ENCODE measurements around the gene AMER2.

The AMER2 gene

DNA sequence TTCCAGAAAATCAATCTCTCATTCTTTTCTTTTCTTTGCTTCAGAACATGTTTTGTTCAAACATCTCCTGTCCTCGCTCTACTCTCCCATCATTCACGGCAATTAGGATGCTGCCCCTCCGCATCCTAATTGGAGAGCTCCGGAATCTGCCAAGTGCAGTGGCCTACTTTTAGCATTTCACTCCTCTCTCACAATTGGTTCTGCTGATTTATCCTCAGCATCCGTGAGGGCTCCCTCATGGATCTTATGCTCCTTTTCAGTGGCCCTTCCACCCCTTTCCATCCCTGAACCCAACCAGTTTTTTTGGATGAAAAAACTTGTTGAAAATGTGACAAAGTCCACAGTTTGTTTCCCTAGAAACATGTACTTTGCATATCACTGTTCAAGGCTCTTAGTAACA is 22.4 kb downstream of the AMER2 start:
- DNase-seq, result no peak

DNA sequence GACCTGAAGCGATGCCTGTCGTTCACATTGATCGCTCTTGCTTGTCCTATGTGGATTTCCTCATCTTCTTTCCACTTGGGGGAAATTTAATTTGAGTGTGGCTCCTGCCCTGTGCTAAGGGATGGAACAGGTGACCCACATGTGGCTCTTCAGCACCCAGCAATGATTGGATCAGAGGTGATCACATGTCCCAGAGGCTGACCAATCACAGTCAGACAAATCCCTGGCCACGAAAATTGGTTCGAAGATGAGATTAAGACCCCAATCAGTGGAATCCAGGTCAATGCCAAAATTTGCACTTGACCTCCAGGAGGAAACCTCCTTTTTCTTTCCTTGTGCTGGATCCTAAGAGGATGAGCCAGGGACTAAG is 23.7 kb downstream of the AMER2 start:
- no peak for DNase-seq

DNA sequence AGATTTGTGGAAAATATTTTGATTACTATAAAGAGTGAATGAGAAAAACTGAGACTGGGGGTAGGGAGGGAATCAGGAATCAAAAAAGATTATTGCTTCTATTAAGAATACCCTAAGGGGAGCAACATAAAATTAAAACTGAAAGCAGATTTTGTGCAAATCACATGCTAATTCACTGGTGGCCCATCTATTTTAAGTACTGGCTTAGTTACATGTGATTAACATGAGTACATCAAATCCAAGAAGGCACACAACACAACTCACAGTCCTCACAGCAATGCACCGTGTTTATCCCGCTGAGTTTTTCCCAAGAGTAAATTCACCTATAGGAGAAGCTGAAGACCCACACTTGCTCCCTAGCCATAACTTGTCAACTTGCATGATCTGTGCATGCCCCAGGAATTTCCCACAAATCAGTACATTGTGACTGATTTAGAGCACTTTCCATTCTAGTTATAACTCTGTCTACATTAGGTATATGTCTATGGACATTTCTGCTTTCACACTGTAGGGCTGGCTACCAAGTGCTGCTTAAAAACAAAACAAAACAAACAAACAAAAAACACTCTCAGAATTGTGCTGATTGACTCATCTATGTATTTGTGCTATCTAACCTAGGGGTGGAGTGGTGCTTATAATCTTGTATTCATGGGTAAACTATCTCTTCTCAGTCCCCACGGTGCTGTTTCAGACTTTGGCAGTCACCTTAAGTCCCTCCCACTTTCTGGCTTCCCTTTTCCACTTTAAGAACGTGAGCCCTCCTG is 24.3 kb downstream of the AMER2 start:
- DNase-seq, result no peak

DNA sequence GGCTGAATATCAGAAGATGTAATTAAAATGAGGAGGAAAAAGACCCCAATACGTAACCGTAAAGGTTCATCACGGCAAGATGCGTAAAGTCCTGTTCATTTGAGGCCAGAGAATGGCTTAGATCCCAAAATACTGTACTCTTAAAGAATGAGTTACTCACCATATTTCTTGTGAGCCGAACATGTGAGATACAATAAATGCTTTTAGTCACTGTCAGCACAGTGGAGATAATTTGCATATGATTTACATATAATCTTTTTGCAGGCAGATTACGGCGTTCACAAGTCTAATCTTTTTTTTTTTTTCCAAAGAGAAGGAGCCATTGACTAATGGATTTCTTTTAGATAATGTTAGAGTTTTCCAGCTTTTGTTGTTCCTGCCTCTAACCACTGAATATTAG is 28.4 kb downstream of the AMER2 start:
- DNase-seq, result no peak

DNA sequence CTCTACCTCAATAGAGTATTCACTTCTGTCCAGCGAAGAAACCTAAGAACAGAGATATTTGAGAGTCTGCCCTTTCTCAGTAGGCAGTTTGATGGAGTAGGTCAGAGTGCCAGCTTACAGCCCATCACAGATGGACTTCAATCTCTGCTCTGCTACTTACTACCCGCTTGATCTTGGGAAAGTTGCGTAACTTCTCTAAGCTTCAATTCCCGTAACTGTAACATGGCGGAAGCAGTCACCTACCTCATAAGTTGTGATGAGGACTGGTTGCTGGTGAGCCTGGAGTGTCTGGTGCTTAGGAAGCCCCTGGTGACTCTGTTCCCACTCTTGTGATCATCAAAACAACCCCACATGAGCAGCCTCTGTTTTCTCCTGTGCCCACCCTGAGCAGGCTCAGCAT is 31.0 kb downstream of the AMER2 start:
- DNase-seq, result no peak

DNA sequence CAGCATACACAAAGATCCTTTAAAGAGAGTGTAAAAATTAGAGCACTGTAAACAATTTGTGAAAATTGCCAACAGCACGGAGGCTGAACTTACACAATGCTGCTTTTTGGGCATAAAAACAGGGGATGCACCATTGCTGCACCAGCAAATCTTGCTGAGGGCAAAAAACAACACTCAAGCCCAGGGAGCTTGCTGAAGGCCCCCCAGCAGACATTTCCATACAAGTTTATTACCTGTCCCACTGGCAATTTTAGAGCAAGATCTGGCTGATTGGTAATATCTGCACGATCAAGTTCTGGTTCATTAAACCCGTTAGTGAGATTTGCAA is 34.3 kb downstream of the AMER2 start:
- no peak for DNase-seq

DNA sequence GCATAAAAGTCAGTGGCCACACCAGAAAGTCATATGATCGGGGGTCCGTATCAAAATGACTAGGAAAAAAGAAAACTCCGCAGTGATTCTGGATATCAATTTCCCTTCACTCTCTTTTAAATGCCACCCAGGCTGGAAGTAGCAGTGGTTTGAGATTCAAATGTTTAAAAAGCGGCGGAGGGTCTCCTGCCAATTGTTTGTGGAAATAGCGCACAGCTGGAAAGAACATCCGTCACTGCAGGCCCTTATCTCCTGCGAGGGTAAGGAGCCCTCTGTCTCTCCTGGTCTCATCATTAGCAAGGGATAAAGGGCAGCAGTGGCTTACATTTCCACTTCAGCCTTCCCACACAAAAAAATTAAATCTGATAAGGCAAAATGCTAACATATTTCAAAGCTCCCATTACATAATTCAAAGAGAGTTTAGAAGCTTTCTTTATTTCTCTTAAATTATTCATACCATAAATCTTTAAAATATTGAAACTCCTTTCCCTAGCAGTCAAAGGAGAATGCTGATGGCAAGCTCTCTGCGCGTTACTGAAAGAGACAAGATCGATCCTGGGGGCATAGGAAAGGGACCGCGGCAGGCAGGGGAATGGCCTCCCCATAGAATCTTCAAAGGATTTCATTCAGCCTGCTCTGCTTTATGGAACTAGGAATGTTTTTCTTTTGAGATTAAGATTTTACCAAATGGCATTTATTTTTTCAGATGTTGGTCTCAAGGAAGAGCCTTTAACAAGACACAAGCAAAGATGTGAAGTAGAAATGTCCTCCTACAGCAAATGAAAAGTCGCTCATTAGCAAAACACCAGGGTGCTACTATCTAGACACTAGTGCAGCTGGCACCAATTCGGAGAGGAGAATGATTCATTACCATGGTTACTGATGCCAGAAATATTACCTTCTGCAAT is 35.0 kb downstream of the AMER2 start:
- DNase-seq, result no peak

DNA sequence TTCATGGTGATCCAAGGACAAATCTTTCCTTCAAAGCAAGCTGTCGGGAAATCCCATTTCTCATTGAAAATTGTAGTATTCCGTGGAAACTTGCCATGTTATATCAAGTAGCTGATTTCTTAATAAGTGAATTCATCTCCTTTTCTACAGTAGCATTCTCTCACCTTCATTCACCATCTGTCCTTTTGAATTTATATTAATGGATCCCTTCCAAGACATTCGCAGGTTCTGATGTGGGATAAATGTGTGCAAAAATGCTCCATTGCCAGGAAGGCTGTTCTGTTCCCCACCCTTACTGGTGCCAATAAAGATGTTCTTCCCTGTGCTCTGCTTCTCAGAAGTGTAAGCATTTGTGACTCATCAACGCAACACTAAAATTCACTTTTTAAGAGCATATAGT is 36.2 kb downstream of the AMER2 start:
- DNase-seq, result no peak

DNA sequence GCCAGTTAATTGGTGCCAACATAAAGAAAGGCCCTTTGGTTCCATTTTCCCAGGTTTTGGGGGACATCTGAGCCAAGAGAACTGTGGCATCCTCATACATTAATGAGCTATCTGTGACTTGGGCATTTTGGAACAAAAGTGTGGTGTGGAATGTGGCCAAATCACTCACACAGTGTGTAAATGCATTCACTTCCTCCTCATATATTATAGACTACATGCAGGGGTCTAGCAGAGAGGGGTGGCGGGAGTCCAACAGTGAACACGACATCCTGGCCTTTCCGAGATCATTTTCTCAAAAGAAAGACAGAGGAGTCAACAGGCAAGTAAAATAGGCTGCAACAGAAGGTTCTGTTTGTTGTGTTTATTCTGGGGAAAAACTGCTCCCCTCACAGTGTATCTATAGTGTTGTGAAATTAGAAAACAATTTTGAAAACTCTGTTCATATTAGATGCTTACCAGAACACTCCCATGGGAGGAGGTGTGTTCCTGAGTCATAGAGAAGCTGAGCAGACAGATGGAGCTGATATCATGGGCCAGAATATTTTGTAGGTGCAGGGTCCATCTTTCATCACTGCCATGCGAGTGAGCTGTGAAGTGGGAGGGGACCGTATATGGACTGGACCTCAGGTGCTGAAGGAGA is 39.2 kb downstream of the AMER2 start:
- DNase-seq, result no peak

DNA sequence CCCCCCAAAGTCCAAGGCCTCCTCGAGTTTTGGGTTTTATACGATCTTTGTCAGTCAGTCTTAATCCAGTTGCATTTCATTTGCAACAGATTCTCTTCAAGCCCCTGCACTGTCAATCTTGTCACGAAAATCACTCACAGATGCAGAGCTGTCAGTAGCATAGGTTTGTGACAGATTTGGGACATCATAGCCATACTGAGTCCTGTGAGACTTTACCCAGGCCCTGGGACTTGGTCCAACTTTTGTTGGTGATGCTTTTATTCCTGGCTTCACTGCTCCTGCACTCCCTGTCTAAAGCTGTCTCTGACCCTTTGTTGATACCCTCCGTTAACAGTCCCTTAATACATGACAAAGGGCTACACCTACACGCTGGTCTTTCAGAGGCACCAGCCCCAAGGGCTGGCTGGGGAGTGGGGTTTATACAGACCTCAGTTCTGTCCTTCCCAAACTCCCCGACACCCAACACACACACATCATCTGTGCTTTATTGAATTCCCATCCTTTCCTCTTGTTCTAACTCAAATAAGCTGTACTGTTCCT is 40.1 kb downstream of the AMER2 start:
- no peak for DNase-seq

DNA sequence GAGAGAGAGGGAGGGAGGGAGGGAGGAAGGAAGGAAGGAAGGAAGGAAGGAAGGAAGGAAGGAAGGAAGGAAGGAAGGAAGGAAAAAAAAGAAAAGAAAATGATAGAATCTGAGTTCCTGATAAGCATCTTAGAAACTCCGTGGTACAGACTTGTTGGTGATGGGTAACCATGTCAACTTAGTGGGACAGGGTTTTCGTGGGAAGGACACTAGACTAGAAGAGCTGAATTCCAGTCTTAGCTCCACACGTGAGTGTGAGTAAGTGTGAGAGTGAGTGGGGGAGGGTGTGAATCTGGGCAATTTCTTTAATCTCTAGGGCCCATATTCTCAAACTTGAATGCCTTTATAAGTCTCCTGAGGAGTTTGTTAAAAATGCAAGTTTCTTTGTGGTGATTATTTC is 41.1 kb downstream of the AMER2 start:
- DNase-seq, result no peak

DNA sequence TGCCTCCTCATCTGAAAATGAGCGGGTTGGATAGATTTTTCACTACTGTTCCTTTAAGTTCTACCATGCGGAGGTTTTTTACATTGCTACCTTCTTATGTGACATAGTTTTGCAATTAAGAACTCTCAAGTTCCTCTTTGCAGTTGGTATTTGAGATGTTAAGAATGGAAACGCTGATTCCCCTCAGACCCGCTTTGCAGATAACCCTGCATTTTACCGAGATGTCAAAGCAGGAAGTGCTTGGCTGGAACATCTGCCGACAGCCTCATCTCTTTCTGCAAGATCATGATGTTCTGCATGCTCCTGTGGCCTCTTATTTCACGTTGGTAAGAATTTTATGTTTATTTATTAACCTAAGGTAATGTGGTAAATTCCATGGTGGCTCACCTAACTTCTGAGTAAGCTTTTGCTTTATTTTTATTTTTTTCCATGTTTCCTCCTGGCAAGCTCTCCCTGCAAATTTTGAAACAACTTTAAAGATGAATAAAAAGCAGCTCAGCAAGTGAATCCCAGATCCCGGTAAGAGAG is 53.6 kb downstream of the AMER2 start:
- no peak for DNase-seq

DNA sequence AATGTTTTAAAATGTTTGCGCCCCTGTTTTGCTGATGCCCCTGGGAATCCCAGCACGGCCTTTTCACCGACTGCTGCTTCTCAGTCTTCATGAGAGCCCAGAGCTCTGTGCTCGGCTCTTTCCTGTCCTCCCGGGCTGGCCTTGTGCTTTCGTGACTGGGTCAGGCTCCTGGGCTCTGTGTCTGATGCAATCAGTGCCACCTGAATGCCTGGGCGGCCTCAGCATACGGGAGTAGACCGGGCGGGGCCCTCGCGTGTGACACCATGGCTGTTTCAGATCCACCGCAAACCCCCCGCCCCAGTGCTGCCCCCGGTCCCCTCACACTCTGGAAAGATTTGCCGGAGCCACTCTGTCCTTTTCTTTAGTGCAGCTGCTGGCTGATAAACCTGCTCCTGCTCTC is 54.8 kb downstream of the AMER2 start:
- DNase-seq, result no peak

DNA sequence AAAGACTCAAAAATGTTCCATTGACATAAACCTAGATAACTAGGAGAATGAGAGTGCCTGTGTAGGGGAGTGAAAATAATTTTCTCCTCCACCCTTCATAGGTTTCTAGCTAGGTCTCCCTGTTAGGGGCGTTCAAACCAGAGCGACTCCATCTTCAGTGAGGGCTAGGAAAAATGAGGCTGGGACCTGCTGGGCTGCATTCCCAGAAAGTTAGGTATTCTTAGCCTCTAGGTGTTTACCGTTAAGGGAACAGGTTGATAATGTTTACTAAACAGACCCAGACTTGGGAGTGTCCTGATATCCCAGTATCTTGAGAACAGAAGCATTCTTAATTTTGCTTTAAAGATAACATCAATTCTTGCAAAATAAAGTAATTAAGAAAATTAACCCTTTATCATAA is 56.0 kb downstream of the AMER2 start:
- DNase-seq, result no peak

DNA sequence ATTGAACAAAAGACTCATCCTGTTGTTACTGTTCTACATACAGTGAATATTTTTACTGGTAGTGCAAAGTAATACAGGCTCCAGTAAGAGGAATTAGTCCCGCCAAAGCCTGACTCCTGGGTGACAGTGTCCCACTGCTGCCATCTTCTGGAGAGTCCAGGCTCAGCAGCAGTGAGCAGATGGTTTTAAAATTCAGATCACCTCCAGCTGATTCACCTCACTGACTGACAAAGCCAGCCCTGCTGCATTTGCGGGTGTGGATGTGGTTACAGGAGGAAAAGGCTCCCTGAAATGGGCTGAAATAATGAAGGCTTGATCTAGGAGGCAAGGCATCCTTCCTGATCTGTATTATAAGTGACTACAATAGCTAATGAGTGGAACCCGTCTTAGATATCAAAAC is 57.9 kb downstream of the AMER2 start:
- peak; percentile 49 for DNase-seq

DNA sequence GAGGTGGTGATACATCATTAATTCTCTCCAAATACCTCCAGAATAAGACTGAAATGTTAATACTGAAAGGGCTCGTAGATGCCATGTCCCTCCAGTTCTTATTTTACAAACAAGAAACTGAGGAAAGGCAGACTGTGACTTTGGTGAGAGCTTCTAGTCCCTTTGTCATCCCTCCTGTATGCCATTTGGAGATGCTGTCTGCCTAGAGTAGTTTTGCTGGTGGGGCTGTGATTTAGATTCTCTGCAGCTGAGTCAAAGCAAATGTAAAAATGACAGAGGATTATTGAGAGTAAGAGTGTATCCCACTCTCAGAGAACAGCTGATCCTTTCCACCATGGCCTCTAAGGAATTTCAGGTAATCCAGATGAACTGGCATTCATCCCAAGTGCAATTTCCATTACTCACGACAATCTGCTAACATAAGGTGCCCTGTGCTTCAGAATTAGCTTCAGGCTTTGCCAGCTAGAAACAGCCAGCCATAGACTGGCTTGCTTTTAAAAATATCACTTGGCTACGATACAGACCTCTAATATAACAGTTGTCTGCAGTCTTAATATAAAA is 59.3 kb downstream of the AMER2 start:
- DNase-seq, result no peak
